HepG2 (cell line): ENCODE measurements around the gene UBL3. TPM values are rescaled to one million over a fixed set of nuclear protein-coding genes. Genes with fewer than 3 reads are reported as not detected.

Experiments
- BCL3 ChIP-seq: sonication (generic); formaldehyde crosslinking; IDR thresholded peaks from 2 replicates; pipeline ENCODE4 v1.5.1; 2020; ENCODE audit warnings: mild to moderate bottlenecking, missing genetic modification reagents, moderate library complexity
- CTCF ChIP-seq: sonication (generic); formaldehyde crosslinking; IDR thresholded peaks from 2 replicates; pipeline ENCODE4 v1.5.0; 2020; ENCODE audit warnings: mild to moderate bottlenecking, missing genetic modification reagents, moderate library complexity
- MXD3 ChIP-seq: IDR thresholded peaks from 2 replicates; pipeline ENCODE4 v1.6.1; 2016; ENCODE audit warnings: mild to moderate bottlenecking, missing biosample characterization, missing genetic modification reagents
- PPARG ChIP-seq: conservative IDR thresholded peaks from 2 replicates; pipeline ENCODE4 v1.6.1; 2016; ENCODE audit warnings: missing biosample characterization, missing genetic modification reagents
- RFX5 ChIP-seq: IDR thresholded peaks from 2 replicates; pipeline ENCODE4 v1.6.1; 2011; ENCODE audit warnings: low read depth, low read length, improper control_type of control experiment
- TAF15 ChIP-seq: fragments of 200-400 bp; formaldehyde crosslinking; IDR thresholded peaks from one replicate; pipeline ENCODE4 v1.6.1; 2018; ENCODE audit warnings: mild to moderate bottlenecking, low read depth, low read length; ENCODE audit not compliant: poor library complexity, severe bottlenecking
- ZNF251 ChIP-seq: sonication (generic); formaldehyde crosslinking; IDR thresholded peaks from 2 replicates; pipeline ENCODE4 v1.9.0; 2021; ENCODE audit warnings: mild to moderate bottlenecking, missing genetic modification reagents
- ZNF543 ChIP-seq: sonication (generic); formaldehyde crosslinking; IDR thresholded peaks from 2 replicates; pipeline ENCODE4 v1.4.0; 2020; ENCODE audit warnings: mild to moderate bottlenecking, missing genetic modification reagents
- ZNF703 ChIP-seq: sonication (generic); formaldehyde crosslinking; IDR thresholded peaks from 2 replicates; pipeline ENCODE4 v1.5.1; 2020; ENCODE audit warnings: missing genetic modification reagents, mild to moderate bottlenecking, moderate library complexity, borderline replicate concordance
- ZNF772 ChIP-seq: sonication (generic); formaldehyde crosslinking; IDR thresholded peaks from 2 replicates; pipeline ENCODE4 v1.5.0; 2020; ENCODE audit warnings: mild to moderate bottlenecking, missing genetic modification reagents
- ZSCAN9 ChIP-seq: IDR thresholded peaks from 2 replicates; pipeline ENCODE4 v1.6.1; 2016; ENCODE audit warnings: borderline replicate concordance
- polyA plus RNA-seq, 8 experiments: library from polyadenylated mRNA; depleted of rRNA in 3 of 8; stranded (reverse) in 7 of 8; unstranded in 1 of 8; fragments of >200 nt; fragmentation: Illumina TruSeq in 4 of 8; extraction: Trizol in 4 of 8; gene quantifications; 2 replicates each; pipeline versions ENCODE4 v1.2.1 to v1.2.3, GENCODE V29; 2011 to 2016; ENCODE audit warnings: low read depth in 4 of 8, missing spikeins in 1 of 8, mixed read lengths in 1 of 8; ENCODE audit not compliant: insufficient read depth in 1 of 8
- total RNA-seq, 5 experiments: library from RNA; depleted of rRNA; stranded (reverse); fragments of >200 nt; fragmentation: Illumina TruSeq; extraction: Trizol; gene quantifications; 2 replicates each; pipeline ENCODE4 v1.2.3, GENCODE V29; 2016; ENCODE audit warnings: low read depth in 1 of 5
- TF ChIP-seq, protein P1 (sequence below), 2 experiments: fragments of 450-650 bp in 1 of 2; sonication (generic) in 1 of 2; formaldehyde crosslinking in 1 of 2; IDR thresholded peaks; 2 replicates each; pipeline versions ENCODE4 v1.6.1 to v1.8.0; 2016 to 2022; ENCODE audit warnings: antibody characterized with exemption in 1 of 2, mild to moderate bottlenecking in 1 of 2, missing genetic modification reagents in 1 of 2
- TF ChIP-seq, protein P2 (sequence below): IDR thresholded peaks from 2 replicates; pipeline ENCODE4 v1.6.1; 2016; ENCODE audit warnings: missing compliant biosample characterization, missing genetic modification reagents, borderline replicate concordance

UBL3 gene
- total and polyA plus RNA-seq, 2 of the 13 experiments (the other 11 are each of a cell fraction or from before 2014, with no cell fraction given), result 7.4 to 9.6 TPM

DNA sequence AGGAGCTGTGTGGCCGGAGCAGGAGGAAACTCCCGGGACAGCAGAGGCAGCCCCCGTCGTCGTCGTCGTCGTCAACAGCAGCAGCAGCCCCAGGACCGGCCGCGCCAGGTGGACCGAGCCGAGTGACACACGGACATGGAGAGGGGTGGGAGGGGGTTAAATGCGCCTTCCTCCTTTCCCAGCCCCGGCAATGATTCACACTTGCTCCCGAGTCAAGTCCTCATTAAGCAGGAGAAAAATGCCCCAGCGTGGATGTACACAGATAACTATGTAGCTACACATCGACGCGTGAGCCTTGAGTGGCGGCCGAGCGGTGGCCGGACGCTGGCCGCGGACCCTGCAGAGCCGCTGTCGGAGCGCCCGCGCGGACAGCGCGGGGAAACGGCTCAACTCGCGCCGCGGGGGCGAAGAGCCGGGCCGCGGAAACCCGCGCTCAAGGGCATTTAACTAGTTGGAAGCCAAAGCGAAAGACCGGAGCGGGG lies 645 bp downstream of the UBL3 start (continued):
- TF ChIP-seq BCL3 (CRISPR knock-in tag) (no peak), TAF15 (peak; percentile 2), PPARG (CRISPR knock-in tag) (no peak), RFX5 (no peak), MXD3 (CRISPR knock-in tag) (no peak), ZNF543 (0 out of 2 replicates have a peak, but pooled peaks have one; percentile 47), CTCF (CRISPR knock-in tag) (no peak), ZSCAN9 (CRISPR knock-in tag) (no peak), ZNF703 (CRISPR knock-in tag) (no peak), ZNF772 (CRISPR knock-in tag) (no peak), ZNF251 (no peak)
- TF ChIP-seq, protein P1, sequence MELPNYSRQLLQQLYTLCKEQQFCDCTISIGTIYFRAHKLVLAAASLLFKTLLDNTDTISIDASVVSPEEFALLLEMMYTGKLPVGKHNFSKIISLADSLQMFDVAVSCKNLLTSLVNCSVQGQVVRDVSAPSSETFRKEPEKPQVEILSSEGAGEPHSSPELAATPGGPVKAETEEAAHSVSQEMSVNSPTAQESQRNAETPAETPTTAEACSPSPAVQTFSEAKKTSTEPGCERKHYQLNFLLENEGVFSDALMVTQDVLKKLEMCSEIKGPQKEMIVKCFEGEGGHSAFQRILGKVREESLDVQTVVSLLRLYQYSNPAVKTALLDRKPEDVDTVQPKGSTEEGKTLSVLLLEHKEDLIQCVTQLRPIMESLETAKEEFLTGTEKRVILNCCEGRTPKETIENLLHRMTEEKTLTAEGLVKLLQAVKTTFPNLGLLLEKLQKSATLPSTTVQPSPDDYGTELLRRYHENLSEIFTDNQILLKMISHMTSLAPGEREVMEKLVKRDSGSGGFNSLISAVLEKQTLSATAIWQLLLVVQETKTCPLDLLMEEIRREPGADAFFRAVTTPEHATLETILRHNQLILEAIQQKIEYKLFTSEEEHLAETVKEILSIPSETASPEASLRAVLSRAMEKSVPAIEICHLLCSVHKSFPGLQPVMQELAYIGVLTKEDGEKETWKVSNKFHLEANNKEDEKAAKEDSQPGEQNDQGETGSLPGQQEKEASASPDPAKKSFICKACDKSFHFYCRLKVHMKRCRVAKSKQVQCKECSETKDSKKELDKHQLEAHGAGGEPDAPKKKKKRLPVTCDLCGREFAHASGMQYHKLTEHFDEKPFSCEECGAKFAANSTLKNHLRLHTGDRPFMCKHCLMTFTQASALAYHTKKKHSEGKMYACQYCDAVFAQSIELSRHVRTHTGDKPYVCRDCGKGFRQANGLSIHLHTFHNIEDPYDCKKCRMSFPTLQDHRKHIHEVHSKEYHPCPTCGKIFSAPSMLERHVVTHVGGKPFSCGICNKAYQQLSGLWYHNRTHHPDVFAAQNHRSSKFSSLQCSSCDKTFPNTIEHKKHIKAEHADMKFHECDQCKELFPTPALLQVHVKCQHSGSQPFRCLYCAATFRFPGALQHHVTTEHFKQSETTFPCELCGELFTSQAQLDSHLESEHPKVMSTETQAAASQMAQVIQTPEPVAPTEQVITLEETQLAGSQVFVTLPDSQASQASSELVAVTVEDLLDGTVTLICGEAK (IDR thresholded peaks at IDR 0.05), result no peak
- TF ChIP-seq, protein P1 (CRISPR knock-in tag; IDR thresholded peaks at IDR 0.05), result no peak
- TF ChIP-seq, protein P2, sequence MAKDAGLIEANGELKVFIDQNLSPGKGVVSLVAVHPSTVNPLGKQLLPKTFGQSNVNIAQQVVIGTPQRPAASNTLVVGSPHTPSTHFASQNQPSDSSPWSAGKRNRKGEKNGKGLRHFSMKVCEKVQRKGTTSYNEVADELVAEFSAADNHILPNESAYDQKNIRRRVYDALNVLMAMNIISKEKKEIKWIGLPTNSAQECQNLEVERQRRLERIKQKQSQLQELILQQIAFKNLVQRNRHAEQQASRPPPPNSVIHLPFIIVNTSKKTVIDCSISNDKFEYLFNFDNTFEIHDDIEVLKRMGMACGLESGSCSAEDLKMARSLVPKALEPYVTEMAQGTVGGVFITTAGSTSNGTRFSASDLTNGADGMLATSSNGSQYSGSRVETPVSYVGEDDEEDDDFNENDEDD (CRISPR knock-in tag), result 0 out of 2 replicates have a peak, but pooled peaks have one; percentile 26
